IMR-90 (cell line): Measurements from ENCODE around the gene QRFP. TPM values are rescaled to one million over a fixed set of nuclear protein-coding genes. Genes with fewer than 3 reads are reported as not detected.

Source experiments
- ATAC-seq: fragments of 200-7000 bp; cut with Tn5 transposase; 2 replicates; pipeline ENCODE4 v1.9.1; 2020; ENCODE audit warnings: low read depth, mild to moderate bottlenecking, moderate library complexity
- BruUV-seq: library from RNA; stranded (reverse); fragments of 400-500 nt; replicated peaks from 2 replicates; lab custom pipeline; 2021; lab: Mats Ljungman, UMichigan
- CTCF ChIA-PET: fragments of 300-600 bp; formaldehyde crosslinking; extraction: SDS; loops from one replicate; lab custom pipeline; 2021; ENCODE audit warnings: antibody characterized with exemption; lab: Yijun Ruan, JAX
- POLR2A ChIA-PET: fragments of 300-600 bp; sonication (Branson Sonifier 250); formaldehyde crosslinking; loops from one replicate; lab custom pipeline; 2022; ENCODE audit warnings: antibody characterized with exemption; ENCODE audit not compliant: unreplicated experiment; lab: Charles Lee
- DNase-seq: peaks from one replicate; pipeline ENCODE4 v3.0.0; 2013
- H2AFZ ChIP-seq: replicated peaks from 2 replicates; pipeline ENCODE3; 2013; ENCODE audit warnings: low read length, mild to moderate bottlenecking; ENCODE audit not compliant: poor library complexity
- H2AK5ac ChIP-seq: 2 replicates; pipeline ENCODE4 v1.6.1; 2013; ENCODE audit warnings: low read depth, low read length, inconsistent platforms
- H2AK9ac ChIP-seq: replicated peaks from 2 replicates; pipeline ENCODE3; 2013; ENCODE audit warnings: mild to moderate bottlenecking, low read depth, low read length, moderate library complexity; ENCODE audit not compliant: poor library complexity
- H2BK120ac ChIP-seq: 2 replicates; pipeline ENCODE4 v1.6.1; 2013; ENCODE audit warnings: low read depth, low read length, inconsistent platforms
- H2BK15ac ChIP-seq: 3 replicates; pipeline ENCODE4 v1.6.1; 2013; ENCODE audit warnings: low read depth, low read length, inconsistent platforms
- H2BK20ac ChIP-seq: 2 replicates; pipeline ENCODE4 v1.6.1; 2013; ENCODE audit warnings: low read depth, mild to moderate bottlenecking, inconsistent platforms, low read length, moderate library complexity
- H2BK5ac ChIP-seq: 2 replicates; pipeline ENCODE4 v1.6.1; 2013; ENCODE audit warnings: mild to moderate bottlenecking, low read depth, low read length, inconsistent platforms; ENCODE audit not compliant: poor library complexity, severe bottlenecking
- H3K14ac ChIP-seq: replicated peaks from 2 replicates; pipeline ENCODE4 v1.6.1; 2013; ENCODE audit warnings: low read depth, low read length, inconsistent platforms
- H3K18ac ChIP-seq: 2 replicates; pipeline ENCODE4 v1.6.1; 2013; ENCODE audit warnings: low read depth, low read length, control low read depth
- H3K23ac ChIP-seq: 2 replicates; pipeline ENCODE4 v1.6.1; 2013; ENCODE audit warnings: low read depth, low read length, inconsistent platforms
- H3K27ac ChIP-seq: 2 replicates; pipeline ENCODE4 v1.5.1; 2013; ENCODE audit warnings: mild to moderate bottlenecking, control low read depth, low read length; ENCODE audit not compliant: insufficient read depth
- H3K27me3 ChIP-seq: 2 replicates; pipeline ENCODE4 v1.6.1; 2013; ENCODE audit warnings: low read length; ENCODE audit not compliant: control insufficient read depth, insufficient read depth
- H3K36me3 ChIP-seq: 2 replicates; pipeline ENCODE4 v1.6.1; 2013; ENCODE audit warnings: low read length, mixed read lengths; ENCODE audit not compliant: control insufficient read depth, insufficient read depth
- H3K4ac ChIP-seq: 2 replicates; pipeline ENCODE4 v1.6.1; 2013; ENCODE audit warnings: low read depth, low read length, inconsistent platforms
- H3K4me1 ChIP-seq: 2 replicates; pipeline ENCODE4 v1.6.1; 2013; ENCODE audit warnings: low read length, mixed read lengths; ENCODE audit not compliant: control insufficient read depth, insufficient read depth
- H3K4me2 ChIP-seq: 2 replicates; pipeline ENCODE4 v1.6.1; 2013; ENCODE audit warnings: low read depth, mild to moderate bottlenecking, control low read depth, low read length, moderate library complexity
- H3K4me3 ChIP-seq: 2 replicates; pipeline ENCODE4 v1.5.1; 2013; ENCODE audit warnings: low read depth, mild to moderate bottlenecking, control low read depth, low read length, moderate library complexity; ENCODE audit not compliant: insufficient read depth
- H3K56ac ChIP-seq: 2 replicates; pipeline ENCODE4 v1.6.1; 2013; ENCODE audit warnings: low read length, inconsistent platforms; ENCODE audit not compliant: insufficient read depth; ENCODE audit errors: extremely low read depth
- H3K79me1 ChIP-seq, 2 experiments: 2 replicates each; pipeline ENCODE4 v1.6.1; 2013; ENCODE audit warnings: low read length in 2 of 2, inconsistent platforms in 1 of 2, low read depth in 1 of 2
- H3K9ac ChIP-seq: 2 replicates; pipeline ENCODE4 v1.6.1; 2013; ENCODE audit warnings: low read depth, low read length, control low read depth
- H3K9me1 ChIP-seq: 2 replicates; pipeline ENCODE4 v1.6.1; 2013; ENCODE audit warnings: low read length, inconsistent platforms; ENCODE audit not compliant: insufficient read depth
- H3K9me3 ChIP-seq: 2 replicates; pipeline ENCODE4 v1.6.1; 2013; ENCODE audit warnings: low read length; ENCODE audit not compliant: control insufficient read depth, insufficient read depth
- H4K20me1 ChIP-seq: 2 replicates; pipeline ENCODE4 v1.6.1; 2013; ENCODE audit warnings: low read length, inconsistent platforms; ENCODE audit not compliant: insufficient read depth
- H4K5ac ChIP-seq: 2 replicates; pipeline ENCODE4 v1.6.1; 2013; ENCODE audit warnings: mild to moderate bottlenecking, low read depth, low read length, control low read depth
- H4K8ac ChIP-seq, 2 experiments: 2 replicates each; pipeline ENCODE4 v1.6.1; 2013; ENCODE audit warnings: low read depth in 2 of 2, low read length in 2 of 2, control low read depth in 1 of 2, inconsistent platforms in 1 of 2
- H4K91ac ChIP-seq: 2 replicates; pipeline ENCODE4 v1.6.1; 2013; ENCODE audit warnings: low read depth, low read length, inconsistent platforms; ENCODE audit not compliant: insufficient read depth
- CEBPB ChIP-seq: IDR thresholded peaks from 2 replicates; pipeline ENCODE4 v1.6.1; 2012; ENCODE audit warnings: low read depth, low read length, improper control_type of control experiment
- CHD1 ChIP-seq: IDR thresholded peaks from 2 replicates; pipeline ENCODE4 v1.6.1; 2012; ENCODE audit warnings: low read depth, low read length, improper control_type of control experiment
- ELK1 ChIP-seq: fragments of 150-350 bp; IDR thresholded peaks from 2 replicates; pipeline ENCODE4 v1.6.1; 2016; ENCODE audit warnings: low read depth, mild to moderate bottlenecking, low read length, moderate library complexity, borderline replicate concordance
- MAFK ChIP-seq: IDR thresholded peaks from 2 replicates; pipeline ENCODE4 v1.6.1; 2012; ENCODE audit warnings: low read depth, low read length, improper control_type of control experiment
- POLR2A ChIP-seq: IDR thresholded peaks from 2 replicates; pipeline ENCODE4 v1.6.1; 2012; ENCODE audit warnings: mild to moderate bottlenecking, low read depth, low read length
- WGBS, 2 experiments: methylation state at CpG; one replicate each; pipeline versions ENCODE4 v1.1.5 to v1.1.7; 2013; ENCODE audit warnings: missing lambda C conversion rate in 2 of 2; ENCODE audit not compliant: insufficient read length in 1 of 2; ENCODE audit errors: extremely low coverage in 2 of 2; 5-methylcytosine and 5-hydroxymethylcytosine counted together
- dilution Hi-C: fragments of 300-500 bp; cut with HindIII; formaldehyde crosslinking; loops from one replicate; pipeline ENCODE4 v1.14.3; 2018; ENCODE audit warnings: low sequenced_read_pairs; ENCODE audit not compliant: unreplicated experiment
- in situ Hi-C: fragments of 300-500 bp; cut with MboI; formaldehyde crosslinking; loops from 3 replicates; pipeline ENCODE4 v1.14.3; 2019; ENCODE audit warnings: low sequenced_read_pairs, inconsistent platforms, mixed read lengths
- intact Hi-C: fragments of 100-400 bp; cut with micrococcal nuclease; formaldehyde crosslinking; loops from 2 replicates; pipeline ENCODE4 v1.10.0; 2022
- polyA plus RNA-seq, 3 experiments: library from polyadenylated mRNA; depleted of rRNA; stranded (reverse); fragments of >200 nt; gene quantifications; 2 replicates each; pipeline ENCODE4 v1.2.3, GENCODE V29; 2012; ENCODE audit warnings: low replicate concordance in 1 of 3
- total RNA-seq: library from RNA; depleted of rRNA; stranded (reverse); fragments of >200 nt; gene quantifications from 2 replicates; pipeline ENCODE4 v1.2.3, GENCODE V29; 2012

Gene QRFP
- total and polyA plus RNA-seq, 2 of the 4 experiments (the other 2 are of a cell fraction): not detected

GRCh38 chr9:130878295-130878694, 18.3 kb downstream of the QRFP start:
- Histone ChIP-seq H3K4me1 (no peaks in the 10 kb centered on the region), H3K9me3 (no peaks in the 10 kb centered on the region), H4K8ac (no peak overlapping the region), H3K36me3 (peaks cover 78% of the 10 kb centered on the region), H2AFZ (peak overlapping the region; percentile 33), H3K14ac (no peak overlapping the region), H3K18ac (no peak overlapping the region), H2BK20ac (no peak overlapping the region), H2AK5ac (no peak overlapping the region), H3K79me1 (peaks cover 42 to 55% of the 10 kb centered on the region in 2 experiments), H3K27me3 (no peaks in the 10 kb centered on the region), H2BK120ac (no peak overlapping the region), H4K20me1 (peaks cover 3% of the 10 kb centered on the region), H3K23ac (no peak overlapping the region), H3K4me3 (no peak overlapping the region), H4K91ac (no peak overlapping the region), H3K56ac (no peak overlapping the region), H3K27ac (no peak overlapping the region), H3K4me2 (no peak overlapping the region), H2BK15ac (no peak overlapping the region), H3K9me1 (no peaks in the 10 kb centered on the region), H2BK5ac (no peak overlapping the region), H3K4ac (no peak overlapping the region), H4K5ac (no peak overlapping the region), H2AK9ac (no peak overlapping the region), H3K9ac (no peak overlapping the region)
- ChIA-PET POLR2A (no interaction called here), CTCF (no interaction called here)
- DNase-seq (no peak), ATAC-seq (no peak)
- TF ChIP-seq CEBPB (no peak), MAFK (no peak), CHD1 (no peak), ELK1 (no peak), POLR2A (no peak)
- in situ Hi-C loops (no loop called here), dilution Hi-C loops (no loop called here), intact Hi-C loops (no loop called here)
- 100% methylated on average over 3 of the region's 6 CpGs; no CpG with 5 or more reads in 1 of the 2 experiments for WGBS, 2 experiments
- no TSS peak for BruUV-seq
